DMS 273 (cell line): ENCODE results near the gene VPS13D.
"Not testable (repeated sequence)": the region's sequence is repeated elsewhere in the genome, so short reads cannot be mapped to it uniquely, and the experiment has no call there.

Experiments
- DNase-seq: peaks from one replicate; lab custom pipeline; 2025; ENCODE audit not compliant: unreplicated experiment; lab: John Stamatoyannopoulos, UW

Gene VPS13D

GRCh38 chr1:12530462-12531178 lies 300.8 kb downstream of the VPS13D start:
- no peak for DNase-seq

- DNase-seq: no peak
Measured at GRCh38 chr1:12531179-12531499, 301.3 kb downstream of the VPS13D start.

GRCh38 chr1:12532405-12533315 lies 302.8 kb downstream of the VPS13D start:
- no peak for DNase-seq

- DNase-seq: no peak
Measured at GRCh38 chr1:12536023-12536639, 306.3 kb downstream of the VPS13D start.

GRCh38 chr1:12537294-12537693 lies 307.5 kb downstream of the VPS13D start:
- DNase-seq: no peak

GRCh38 chr1:12537906-12538461 lies 308.2 kb downstream of the VPS13D start:
- DNase-seq: no peak

- not testable (repeated sequence) for DNase-seq
Measured at GRCh38 chr1:12538536-12538935, 308.7 kb downstream of the VPS13D start.

GRCh38 chr1:12539320-12539704 lies 309.5 kb downstream of the VPS13D start:
- DNase-seq: no peak

- DNase-seq: no peak
Measured at GRCh38 chr1:12539705-12540579, 310.1 kb downstream of the VPS13D start.

GRCh38 chr1:12540580-12541273 lies 310.9 kb downstream of the VPS13D start:
- DNase-seq: no peak

- DNase-seq: no peak
Measured at GRCh38 chr1:12541274-12542137, 311.7 kb downstream of the VPS13D start.

GRCh38 chr1:12542138-12542465 lies 312.3 kb downstream of the VPS13D start:
- DNase-seq: no peak

GRCh38 chr1:12542616-12543592 lies 313.1 kb downstream of the VPS13D start:
- DNase-seq: no peak

GRCh38 chr1:12543740-12544154 lies 313.9 kb downstream of the VPS13D start:
- DNase-seq: no peak

- no peak for DNase-seq
Measured at GRCh38 chr1:12544357-12544756, 314.5 kb downstream of the VPS13D start.

GRCh38 chr1:12544992-12545391 lies 315.2 kb downstream of the VPS13D start:
- DNase-seq: no peak

- DNase-seq: no peak
Measured at GRCh38 chr1:12546771-12547585, 317.1 kb downstream of the VPS13D start.
